SU-DHL-6 (cell line): ENCODE measurements around the gene GRAMD4.

Experiments
- CTCF ChIP-seq: fragments of 200-600 bp; sonication (generic); IDR thresholded peaks from one replicate; pipeline ENCODE4 v1.5.1; 2017; ENCODE audit warnings: antibody characterized with exemption, mild to moderate bottlenecking, low read length, moderate library complexity; ENCODE audit not compliant: insufficient read depth, poor library complexity, severe bottlenecking
- EZH2phosphoT487 ChIP-seq: fragments of 200-600 bp; sonication (generic), shearing (Covaris generic); conservative IDR thresholded peaks from 2 replicates; pipeline ENCODE4 v1.6.1; 2018; ENCODE audit warnings: mild to moderate bottlenecking, antibody characterized with exemption, low read length, moderate library complexity, mixed read lengths

- no peak for TF ChIP-seq CTCF
- no peak for TF ChIP-seq EZH2phosphoT487
Observed at GRCh38 chr22:46596032-46596441, 24.1 kb upstream of the GRAMD4 start.
